ENCODE measurements around the gene ODF2.
"Not testable (repeated sequence)": the region's sequence is repeated elsewhere in the genome, so short reads cannot be mapped to it uniquely, and the experiment has no call there.

ODF2 gene

DNA sequence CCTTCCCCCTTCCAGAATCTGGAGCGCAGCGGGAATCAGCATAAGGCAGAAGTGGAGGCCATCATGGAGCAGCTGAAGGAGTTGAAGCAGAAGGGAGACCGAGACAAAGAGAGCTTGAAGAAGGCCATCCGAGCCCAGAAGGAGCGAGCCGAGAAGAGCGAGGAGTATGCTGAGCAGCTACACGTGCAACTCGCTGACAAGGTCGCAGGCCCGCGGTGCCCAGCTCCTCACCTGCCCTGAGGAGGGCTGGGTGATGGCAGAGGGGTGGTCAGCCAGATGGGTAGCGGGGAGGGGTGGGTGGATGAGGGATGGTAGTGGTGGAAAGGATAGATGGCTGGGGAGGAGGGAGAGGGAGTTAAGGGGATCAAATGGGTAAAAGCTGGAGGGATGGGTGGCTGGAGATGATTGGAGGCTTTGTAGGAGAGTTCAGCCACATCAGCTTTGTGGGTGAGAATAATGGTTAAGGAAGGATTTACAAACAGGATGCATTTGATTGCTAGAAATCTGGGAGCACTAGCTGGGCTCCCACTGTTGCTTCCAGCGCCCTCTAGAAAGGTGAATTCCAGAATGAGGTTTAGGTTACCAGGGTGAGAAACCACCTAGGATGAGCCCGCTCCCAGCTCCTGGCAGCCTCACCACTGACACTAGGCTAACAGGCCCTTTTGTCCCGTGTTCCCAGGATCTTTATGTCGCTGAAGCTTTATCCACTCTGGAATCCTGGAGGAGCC is 29.0 kb downstream of the ODF2 start:
- DNase-seq (ENCODE audit: low spot score): no peak

DNA sequence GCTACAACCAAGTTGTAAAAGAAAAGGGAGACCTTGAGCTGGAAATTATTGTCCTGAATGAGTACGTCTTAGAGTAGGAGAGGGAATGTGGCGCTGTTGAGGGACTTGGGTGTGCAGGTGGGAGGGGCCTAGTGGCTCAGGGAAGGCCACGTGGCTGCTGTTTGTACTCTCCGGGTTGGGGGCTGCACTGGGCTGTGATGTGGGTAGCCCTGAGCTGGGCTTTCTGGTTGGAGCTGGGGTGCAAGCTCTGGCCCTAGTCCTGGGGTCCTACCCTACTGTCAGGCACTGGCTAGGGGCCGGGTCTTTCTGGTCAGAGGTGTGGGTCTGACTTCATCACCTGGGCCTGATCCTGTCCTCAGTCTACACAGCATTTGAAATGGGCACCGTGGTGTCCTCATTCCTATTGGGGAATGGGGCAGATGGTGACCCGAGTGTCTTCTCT is 29.6 kb downstream of the ODF2 start:
- DNase-seq (ENCODE audit: low spot score): no peak

DNA sequence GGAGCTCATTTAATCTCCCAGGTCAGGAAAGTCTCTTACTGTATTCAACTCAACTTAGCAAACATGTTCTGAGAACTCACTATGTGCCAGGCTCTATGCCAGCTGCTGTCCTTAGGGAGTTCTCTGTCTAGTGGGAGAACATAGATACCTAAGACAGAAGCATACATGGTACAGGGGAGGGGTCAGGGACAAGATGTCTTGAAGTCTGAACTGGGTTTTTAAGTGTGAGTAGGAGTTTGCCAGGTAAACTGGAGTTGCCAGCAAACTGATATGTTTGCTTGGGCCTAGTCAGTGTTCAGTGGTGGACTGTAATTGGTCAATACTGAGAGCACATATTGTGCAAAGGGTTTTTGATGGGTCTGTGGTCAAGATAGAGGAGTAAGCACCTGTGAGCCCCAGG is 30.4 kb downstream of the ODF2 start:
- DNase-seq (ENCODE audit: low spot score): no peak

DNA sequence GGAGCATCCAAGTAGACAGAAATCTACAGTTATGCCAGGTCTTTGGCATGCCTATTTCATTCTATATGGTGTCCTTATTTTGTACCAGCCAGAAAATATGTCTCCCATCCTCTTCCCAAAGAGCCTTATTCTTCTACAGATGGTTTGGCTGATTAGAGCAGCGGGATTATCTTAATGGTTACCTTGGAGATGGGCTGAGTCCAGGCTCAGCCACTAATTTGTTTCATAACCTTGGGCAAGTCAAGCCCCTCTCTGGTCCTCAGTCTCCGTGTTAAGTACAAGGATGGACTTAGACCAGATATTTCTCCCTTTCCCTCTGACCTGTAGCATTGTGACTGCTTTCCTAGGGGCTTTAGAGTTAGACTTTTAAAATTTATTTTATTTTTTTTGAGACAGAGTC is 37.6 kb downstream of the ODF2 start:
- no peak for DNase-seq (ENCODE audit: low spot score)

DNA sequence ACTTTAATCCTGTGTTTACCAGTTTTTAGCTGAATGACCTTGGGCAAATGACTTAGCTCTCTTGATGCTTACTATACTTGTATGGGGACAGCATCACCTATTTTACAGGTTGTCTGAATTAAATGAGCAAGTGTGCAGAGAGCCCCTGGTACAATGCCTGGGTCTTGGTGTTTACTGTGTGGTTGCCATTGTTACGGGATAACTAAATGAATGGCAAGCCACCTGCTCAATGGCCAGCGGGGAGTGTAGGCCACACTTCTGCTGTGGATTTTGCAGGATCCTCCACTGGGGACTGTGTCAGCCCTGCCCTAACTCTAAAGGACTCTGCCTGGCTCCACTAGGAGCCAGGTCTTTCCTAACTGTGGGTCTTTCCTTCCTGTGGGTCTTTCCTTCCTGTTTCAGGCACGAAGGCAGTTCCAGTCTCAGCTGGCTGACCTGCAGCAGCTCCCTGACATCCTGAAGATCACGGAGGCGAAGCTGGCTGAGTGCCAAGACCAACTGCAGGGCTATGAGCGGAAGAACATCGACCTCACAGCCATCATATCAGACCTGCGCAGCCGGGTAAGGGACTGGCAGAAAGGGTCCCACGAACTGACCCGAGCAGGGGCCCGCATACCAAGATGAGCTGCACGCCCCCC is 38.4 kb downstream of the ODF2 start:
- no peak for DNase-seq (ENCODE audit: low spot score)

DNA sequence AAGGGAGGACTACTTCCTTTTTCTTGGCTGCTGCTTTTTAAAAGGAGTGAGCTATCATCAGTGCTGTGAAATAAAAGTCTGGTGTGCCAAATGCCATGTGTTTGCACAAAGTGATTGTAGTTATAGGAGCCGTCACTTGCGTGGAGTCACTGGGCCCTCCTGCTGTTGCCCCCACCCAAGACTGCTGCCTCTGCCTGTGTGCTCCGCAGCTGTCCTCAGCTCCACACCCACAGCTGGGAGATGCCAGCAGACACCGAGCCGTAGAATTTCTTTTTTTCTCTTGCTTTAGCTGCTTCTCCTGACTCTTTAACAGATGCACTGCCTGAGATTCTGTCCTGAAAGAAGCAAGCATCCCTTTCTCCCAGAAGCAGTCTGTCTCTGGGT is 38.9 kb downstream of the ODF2 start:
- DNase-seq (ENCODE audit: low spot score): no peak

DNA sequence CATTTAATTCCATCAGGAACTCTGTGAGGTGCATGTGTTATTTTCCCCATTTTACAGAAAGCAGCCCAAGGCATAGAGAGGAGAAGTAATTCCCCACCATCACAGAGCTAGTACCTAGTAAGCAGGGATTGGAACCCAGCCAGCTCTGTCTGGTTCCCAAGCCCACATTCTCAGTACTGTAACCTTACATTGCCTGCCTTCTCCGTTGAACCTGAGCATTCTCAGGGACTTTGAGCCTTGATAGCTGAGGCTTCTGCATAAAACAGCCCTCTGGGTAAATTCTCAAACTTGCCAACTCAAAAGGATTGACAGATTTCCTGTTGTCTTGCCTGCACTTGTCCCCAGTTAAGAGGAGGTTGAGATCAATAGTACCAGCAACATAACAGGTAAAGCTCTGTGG is 39.5 kb downstream of the ODF2 start:
- DNase-seq (ENCODE audit: low spot score): no peak

DNA sequence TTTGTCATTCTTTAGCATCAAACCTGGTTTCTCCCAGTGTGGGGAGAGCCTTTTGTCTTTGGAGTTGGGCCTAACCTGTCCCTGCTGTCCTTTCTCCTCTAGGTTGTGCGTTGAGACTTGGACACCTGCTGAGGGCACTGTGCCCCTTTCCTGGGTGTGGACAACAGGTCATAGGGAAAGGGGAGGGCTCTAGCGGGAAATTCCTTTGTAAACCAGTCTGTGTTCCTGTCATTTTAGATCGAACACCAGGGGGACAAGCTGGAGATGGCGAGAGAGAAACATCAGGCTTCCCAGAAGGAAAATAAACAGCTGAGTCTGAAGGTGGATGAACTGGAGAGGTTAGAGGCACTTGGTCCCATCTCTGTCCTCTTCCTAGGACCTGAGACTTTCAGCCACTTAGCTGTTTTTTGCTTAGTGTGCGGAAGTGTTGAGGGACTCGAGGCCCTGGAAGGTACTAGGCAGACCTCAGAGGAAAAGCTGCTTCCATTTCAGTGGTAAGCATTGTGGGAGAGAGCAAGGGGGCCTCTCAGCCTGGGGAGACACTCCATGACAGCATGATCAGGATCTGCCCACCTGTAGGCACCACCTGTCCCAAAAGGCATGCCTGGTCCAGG is 40.1 kb downstream of the ODF2 start:
- DNase-seq (ENCODE audit: low spot score): peak; percentile 23

DNA sequence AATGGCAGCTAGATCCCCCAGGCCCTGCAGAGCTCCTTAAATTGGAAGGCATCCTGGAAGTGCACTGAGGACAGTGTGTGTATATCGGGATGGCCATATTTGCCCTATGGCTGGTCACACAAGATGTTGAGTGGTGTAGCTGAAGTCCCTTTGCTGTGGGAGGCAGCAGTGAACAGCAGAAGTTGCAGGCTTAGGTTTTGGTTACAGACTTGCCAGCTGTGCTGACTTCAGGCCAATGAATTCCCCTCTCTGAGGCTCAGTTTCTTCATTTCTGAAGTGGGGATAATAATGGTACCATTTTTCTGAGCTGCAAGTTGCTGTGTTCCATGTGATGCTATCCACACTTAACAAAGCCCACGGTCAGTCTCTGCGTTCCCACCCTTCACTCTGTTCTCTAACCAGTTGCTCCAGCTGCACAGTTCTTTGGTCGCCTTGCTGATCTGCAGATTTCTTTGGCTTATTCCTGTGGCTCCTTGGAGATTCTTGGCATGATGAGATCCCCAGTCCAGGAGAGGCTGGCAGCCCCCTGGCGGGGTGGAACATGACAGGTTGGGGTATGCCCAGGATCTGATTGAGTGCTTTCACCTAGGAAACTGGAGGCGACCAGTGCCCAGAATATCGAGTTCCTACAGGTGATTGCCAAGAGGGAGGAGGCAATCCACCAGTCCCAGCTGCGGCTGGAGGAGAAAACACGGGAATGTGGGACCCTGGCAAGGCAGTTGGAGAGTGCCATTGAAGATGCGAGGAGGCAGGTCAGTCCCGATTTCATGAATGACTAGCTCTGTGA is 42.2 kb downstream of the ODF2 start:
- no peak for DNase-seq (ENCODE audit: low spot score)

DNA sequence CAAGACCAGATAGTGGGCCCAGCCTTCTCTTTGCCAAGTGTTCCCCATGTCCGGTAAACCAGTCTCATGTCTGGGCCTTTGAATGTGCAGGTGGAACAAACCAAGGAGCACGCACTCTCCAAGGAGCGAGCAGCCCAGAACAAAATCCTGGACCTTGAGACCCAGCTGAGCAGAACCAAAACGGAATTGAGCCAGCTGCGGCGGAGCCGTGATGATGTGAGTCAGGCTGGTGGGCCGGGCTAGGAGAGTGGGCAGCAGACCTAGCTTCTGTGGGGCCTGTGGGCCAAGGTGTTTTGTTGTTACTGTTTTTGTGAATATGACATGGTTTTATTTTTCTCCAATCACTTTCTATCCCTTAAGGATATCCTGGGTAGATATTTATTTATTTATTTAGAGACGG is 43.1 kb downstream of the ODF2 start:
- no peak for DNase-seq (ENCODE audit: low spot score)

DNA sequence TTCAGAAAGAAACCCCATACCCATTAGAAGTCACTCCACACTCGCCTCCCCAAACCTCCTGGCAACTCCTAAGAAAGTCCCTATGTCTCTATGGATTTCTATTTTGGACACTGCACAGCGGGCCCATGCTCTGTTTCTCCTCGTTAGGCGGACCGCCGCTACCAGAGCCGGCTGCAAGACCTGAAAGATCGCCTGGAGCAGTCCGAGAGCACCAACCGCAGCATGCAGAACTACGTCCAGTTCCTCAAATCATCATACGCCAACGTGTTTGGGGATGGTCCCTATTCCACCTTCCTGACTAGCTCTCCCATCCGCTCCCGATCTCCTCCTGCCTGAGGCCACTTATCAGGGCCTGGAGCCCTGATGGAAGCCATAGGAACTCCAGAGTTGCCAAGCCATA is 44.1 kb downstream of the ODF2 start:
- no peak for DNase-seq (ENCODE audit: low spot score)

DNA sequence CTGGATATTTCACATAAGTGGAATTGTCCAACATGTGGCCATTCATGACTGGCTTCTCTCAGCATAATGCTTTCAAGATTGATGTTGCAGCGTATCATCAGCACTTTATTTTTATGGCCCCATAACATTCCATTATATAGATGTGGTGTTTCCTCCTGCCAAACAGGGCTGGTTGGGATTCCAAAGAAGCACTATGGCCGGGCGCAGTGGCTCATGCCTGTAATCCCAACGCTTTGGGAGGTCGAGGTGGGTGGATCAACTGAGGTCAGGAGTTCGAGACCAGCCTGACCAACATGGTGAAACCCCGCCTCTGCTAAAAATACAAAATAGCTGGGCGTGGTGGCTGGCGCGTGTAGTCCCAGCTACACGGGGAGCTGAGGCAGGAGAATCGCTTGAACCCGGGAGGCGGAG is 47.6 kb downstream of the ODF2 start:
- DNase-seq (ENCODE audit: low spot score): not testable (repeated sequence)

DNA sequence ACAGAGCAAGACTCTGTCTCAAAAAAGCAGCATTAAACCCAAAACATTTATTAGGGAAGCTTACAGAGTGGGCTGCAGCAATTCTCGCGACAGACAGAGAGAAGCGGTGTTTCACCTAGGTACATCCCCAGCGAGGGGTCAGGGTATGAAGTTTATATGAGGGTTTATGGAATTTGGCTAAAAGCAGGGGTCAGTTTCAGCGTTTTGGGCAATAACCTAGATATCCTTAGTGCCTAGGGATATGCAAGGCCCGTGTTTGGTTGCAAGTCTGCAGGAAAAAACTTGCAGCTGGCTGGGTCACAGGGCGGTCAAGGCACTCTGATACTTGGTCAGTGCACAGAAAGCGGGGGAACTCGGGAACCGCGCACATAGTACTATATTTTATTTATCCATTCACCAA is 48.1 kb downstream of the ODF2 start:
- peak; percentile 17 for DNase-seq (ENCODE audit: low spot score)

DNA sequence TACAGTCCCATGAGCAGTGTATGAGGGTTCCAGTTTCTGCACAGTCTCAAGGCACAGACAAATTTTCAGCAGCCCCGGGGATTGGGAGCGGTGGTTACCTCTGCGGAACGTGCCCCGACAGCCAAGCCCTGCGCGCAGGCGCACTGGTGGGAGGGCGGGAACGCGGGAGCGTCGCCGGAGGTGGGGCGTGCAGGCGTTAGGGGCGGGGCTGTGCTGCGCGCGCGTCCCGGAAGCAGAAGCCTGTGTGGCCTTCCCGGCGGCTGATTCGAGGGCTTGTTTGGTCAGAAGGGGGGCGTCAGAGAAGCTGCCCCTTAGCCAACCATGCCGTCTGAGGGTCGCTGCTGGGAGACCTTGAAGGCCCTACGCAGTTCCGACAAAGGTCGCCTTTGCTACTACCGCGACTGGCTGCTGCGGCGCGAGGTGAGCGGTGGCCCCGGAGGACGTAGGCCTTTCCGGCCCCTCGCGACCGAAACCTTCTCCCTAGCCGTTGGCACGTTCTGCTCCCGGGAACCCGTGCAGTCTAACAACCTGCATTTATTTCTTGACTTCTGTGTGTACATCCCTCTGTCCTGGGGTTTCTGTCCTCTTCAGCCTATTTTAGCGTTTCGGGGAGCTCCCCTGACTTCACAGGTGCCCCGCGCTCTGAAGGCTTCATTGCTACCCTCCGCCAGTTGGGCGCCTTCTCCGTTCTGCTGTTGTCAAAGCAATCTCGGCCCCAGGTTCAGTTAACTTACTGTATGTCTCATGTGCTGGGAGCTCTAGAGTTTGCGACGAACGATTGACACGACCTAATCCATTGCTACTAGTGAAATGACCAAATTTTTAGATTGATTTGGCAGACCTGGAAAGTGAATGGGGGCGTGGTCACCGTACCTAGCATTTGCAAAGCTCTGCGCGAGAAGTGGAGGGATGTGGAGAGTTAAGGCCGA is 48.9 kb downstream of the ODF2 start, which contains the start of gene GLE1:
GLE1 (plus strand) TSS at position 235 of the 929 bp plus-strand sequence; CDS start at position 322, 87 bp downstream.
- peak; percentile 97 for DNase-seq (ENCODE audit: low spot score)

DNA sequence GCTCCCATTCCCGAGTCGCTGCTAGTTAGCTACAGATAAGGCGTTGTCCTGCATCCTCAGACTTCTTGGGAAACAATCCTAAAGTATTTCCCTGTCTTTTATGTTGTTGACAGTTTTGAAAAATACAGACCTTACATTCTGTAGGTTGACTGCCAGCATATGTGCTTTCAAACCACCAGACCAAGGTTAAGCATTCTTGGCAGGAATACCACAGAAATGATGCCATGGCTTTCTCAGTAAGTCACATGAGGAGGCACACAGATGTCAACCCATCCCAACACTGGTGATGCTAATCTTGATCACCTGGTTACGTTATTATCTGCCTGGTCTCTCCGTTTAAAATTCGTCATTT is 49.6 kb downstream of the ODF2 start:
- DNase-seq (ENCODE audit: low spot score): no peak

DNA sequence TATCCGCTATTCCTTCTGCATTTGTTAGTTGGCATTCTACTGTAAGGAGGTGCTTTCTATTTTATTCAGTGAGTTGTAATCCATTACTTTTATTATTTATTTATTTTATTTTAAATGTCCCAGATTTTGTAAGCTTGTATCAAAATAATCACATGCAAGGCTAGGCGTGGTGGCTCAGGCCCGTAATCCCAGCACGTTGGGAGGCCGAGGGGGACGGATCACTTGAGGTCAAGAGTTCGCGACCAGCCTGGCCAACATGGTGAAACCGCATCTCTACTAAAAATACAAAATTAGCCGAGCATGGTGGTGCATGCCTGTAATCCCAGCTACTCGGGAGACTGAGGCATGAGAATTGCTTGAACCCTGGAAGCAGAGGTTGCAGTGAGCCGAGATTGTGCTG is 50.1 kb downstream of the ODF2 start:
- not testable (repeated sequence) for DNase-seq (ENCODE audit: low spot score)

DNA sequence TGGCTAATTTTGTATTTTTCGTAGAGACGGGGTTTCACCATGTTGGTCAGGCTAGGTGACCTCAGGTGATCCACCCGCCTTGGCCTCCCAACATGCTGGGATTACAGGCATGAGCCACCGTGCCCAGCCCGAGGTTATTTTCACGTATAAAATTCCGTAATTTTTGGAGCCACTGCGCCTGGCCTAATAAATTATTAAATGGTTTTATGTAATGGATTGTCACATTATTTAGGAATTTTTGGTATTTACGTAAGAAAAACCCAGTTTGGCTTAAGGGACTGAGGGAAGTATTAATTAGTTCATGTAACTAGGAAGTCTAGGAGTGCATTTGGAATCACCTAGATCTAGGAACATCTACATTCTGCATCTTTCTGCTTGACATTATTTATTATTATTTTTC is 57.0 kb downstream of the ODF2 start:
- no peak for DNase-seq (ENCODE audit: low spot score)

DNA sequence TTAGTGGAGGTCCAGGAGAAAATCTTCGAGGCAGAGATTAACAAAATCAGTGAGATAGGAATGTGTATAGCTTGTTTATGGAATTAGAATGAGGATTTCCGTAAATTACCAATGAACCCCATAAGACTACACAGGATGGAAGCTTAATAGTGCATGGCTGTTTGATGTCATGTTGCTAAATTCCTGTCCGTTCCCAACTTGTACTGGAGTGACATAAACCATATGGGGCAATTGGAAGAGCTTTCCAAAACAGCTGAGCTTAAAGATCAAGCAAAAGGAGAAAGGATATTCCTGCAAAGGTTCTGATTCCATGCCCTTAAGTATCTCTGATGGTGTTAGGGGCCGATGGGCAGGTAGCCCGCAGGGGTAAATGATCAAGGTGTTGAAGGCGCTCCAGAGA is 66.2 kb downstream of the ODF2 start:
- no peak for DNase-seq (ENCODE audit: low spot score)

DNA sequence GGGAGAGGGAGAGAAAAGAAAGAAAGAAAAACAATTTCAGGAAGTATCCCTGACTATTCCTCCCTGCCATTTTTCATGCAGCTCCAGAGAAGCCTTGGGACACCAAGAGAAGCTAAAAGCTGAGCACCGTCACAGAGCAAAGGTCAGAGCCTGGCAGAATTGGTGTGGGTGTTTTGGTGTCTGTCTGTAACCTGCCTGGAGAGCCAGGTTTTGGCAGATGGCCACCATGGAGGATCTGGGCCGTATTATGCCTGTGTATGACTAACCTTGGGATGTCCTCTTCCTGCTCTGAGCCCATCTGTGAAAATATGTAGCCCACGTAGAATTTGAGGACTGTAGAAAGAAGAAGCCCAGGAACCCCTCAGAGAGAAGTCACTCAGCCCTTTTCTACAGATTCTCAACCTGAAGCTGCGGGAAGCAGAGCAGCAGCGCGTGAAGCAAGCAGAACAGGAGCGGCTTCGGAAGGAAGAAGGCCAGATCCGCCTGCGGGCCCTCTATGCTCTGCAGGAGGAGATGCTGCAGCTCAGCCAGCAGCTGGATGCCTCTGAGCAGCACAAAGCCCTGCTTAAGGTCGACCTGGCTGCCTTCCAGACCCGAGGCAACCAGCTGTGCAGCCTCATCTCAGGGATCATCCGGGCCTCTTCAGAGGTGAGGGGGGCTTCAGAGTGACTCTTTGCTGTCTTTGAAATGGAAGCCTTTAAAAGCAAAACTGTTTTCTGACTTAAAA is 67.6 kb downstream of the ODF2 start:
- DNase-seq (ENCODE audit: low spot score): no peak

DNA sequence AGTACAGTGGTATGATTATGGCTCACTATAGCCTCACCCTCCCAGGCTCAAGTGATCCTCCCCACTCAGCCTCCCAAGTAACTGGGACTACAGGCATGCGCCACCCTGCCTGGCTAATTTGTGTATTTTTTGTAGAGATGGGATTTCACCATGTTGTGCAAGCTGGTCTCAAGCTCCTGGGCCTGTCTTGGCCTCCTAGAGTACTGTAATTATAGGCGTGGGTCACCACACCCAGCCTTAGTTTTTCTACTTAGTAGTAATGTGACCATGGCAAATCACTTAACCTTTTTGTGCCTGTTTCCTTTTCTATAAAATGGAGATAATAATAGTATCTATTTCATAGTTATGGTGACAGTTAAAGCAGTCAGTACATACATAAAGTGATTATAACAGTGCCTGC is 70.9 kb downstream of the ODF2 start:
- no peak for DNase-seq (ENCODE audit: low spot score)
